Measurements from ENCODE around the gene GADD45A.

Gene GADD45A

DNA sequence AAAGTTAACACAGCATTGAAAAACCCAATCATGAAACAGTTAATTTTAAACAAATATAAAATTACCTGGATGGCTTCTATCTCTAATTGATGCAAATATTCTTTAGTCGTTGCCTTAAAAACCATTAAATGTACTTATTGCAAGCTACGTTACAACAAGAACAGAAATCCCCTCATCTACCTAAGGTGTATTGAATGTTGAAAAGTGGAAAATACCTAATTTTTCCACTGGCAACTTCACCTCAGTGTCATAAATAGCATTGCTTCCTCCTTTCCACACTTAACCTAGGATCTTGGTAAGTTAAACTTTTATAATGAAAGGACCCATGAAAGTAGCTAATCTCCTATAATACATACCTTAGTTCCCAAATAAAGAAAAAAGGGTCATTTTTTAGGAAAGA lies 5.4 kb downstream of the GADD45A start:
- no peak overlapping the region for H3K4me3 ChIP-seq (ENCODE audit: low read depth in 1 of 2, low read length in 2 of 2)
- no peaks in the 10 kb centered on the region for H3K9me3 ChIP-seq (ENCODE audit: low read length)
- H3K27ac ChIP-seq (ENCODE audit: low read depth, low read length) = no peak overlapping the region
- H3K4me1 ChIP-seq (ENCODE audit: insufficient read depth, low read length) = peaks cover 8% of the 10 kb centered on the region
- no peak overlapping the region for H3K9ac ChIP-seq (ENCODE audit: low read length)
- H3K36me3 ChIP-seq (ENCODE audit: insufficient read depth, low read length) = peaks cover 3% of the 10 kb centered on the region
- H3K27me3 ChIP-seq (ENCODE audit: control insufficient read depth in 1 of 2, insufficient read depth in 2 of 2, low read length in 2 of 2) = no peaks in the 10 kb centered on the region

DNA sequence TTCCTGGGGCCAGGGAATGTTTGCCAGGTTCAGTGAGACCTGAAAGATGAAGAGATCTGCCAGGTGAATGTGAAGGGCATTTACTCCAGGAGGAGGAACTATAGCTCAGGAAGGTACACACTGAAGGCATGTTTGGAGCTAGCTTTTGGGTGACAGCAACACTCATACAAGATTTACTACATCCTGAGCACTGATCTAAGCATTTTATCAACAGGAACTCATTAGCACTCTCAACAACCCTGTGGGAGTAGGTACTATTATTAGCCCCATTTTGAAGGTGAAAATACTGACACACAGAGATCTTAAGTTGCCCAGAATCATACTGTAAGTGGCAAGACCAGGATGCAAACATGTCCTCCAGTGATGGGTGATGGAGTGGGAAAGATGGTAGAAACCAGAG lies 6.7 kb downstream of the GADD45A start:
- Histone ChIP-seq H3K9me3 (ENCODE audit: low read length) (no peaks in the 10 kb centered on the region), H3K4me3 (ENCODE audit: low read depth in 1 of 2, low read length in 2 of 2) (no peak overlapping the region), H3K27ac (ENCODE audit: low read depth, low read length) (no peak overlapping the region), H3K9ac (ENCODE audit: low read length) (no peak overlapping the region), H3K4me1 (ENCODE audit: insufficient read depth, low read length) (peaks cover 6% of the 10 kb centered on the region), H3K27me3 (ENCODE audit: control insufficient read depth in 1 of 2, insufficient read depth in 2 of 2, low read length in 2 of 2) (no peaks in the 10 kb centered on the region), H3K36me3 (ENCODE audit: insufficient read depth, low read length) (peaks cover 3% of the 10 kb centered on the region)

DNA sequence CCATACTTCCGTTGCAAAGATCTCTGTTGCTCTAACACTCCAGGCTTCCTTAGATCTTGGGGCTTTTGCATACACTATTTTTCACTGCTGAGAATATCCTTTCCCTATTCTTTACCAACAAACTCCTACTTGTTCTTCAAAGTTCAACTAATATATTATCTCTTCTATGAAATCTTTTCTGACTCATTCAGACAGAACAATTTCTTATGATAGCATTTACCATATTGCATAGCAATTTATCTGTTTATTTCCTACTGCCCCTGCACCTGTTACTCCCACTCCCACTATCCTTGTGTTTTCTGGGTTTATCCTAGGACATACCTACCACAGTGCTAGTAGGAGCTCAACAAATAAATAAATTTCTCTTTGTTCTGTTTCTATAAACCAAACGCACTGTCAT lies 11.0 kb downstream of the GADD45A start:
- H3K36me3 ChIP-seq (ENCODE audit: insufficient read depth, low read length) = no peaks in the 10 kb centered on the region
- no peaks in the 10 kb centered on the region for H3K4me1 ChIP-seq (ENCODE audit: insufficient read depth, low read length)
- no peaks in the 10 kb centered on the region for H3K9me3 ChIP-seq (ENCODE audit: low read length)
- H3K9ac ChIP-seq (ENCODE audit: low read length) = no peak overlapping the region
- no peaks in the 10 kb centered on the region for H3K27me3 ChIP-seq (ENCODE audit: control insufficient read depth in 1 of 2, insufficient read depth in 2 of 2, low read length in 2 of 2)
- H3K27ac ChIP-seq (ENCODE audit: low read depth, low read length) = no peak overlapping the region
- H3K4me3 ChIP-seq (ENCODE audit: low read depth in 1 of 2, low read length in 2 of 2) = no peak overlapping the region

DNA sequence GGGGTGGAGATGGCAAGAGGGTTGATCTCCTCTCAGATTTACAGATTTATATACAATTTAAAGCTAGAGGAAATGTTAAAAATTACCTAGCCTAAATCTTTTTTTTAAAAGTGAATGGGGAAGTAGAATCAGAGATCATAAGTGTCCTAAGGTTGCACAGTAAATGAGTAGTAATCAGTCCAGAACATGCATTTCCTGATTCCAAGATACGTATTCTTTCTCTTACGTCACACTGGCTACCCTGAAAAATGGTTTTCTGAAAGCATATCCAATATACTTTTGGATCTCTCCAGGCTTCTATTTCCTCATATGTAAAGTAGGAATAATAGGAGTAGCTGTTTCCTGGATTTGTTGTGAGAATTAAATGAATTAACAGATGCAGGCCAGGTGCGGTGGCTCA lies 11.7 kb downstream of the GADD45A start:
- Histone ChIP-seq H3K9ac (ENCODE audit: low read length) (no peak overlapping the region), H3K4me1 (ENCODE audit: insufficient read depth, low read length) (no peaks in the 10 kb centered on the region), H3K4me3 (ENCODE audit: low read depth in 1 of 2, low read length in 2 of 2) (no peak overlapping the region), H3K9me3 (ENCODE audit: low read length) (no peaks in the 10 kb centered on the region), H3K36me3 (ENCODE audit: insufficient read depth, low read length) (no peaks in the 10 kb centered on the region), H3K27me3 (ENCODE audit: control insufficient read depth in 1 of 2, insufficient read depth in 2 of 2, low read length in 2 of 2) (no peaks in the 10 kb centered on the region), H3K27ac (ENCODE audit: low read depth, low read length) (no peak overlapping the region)

DNA sequence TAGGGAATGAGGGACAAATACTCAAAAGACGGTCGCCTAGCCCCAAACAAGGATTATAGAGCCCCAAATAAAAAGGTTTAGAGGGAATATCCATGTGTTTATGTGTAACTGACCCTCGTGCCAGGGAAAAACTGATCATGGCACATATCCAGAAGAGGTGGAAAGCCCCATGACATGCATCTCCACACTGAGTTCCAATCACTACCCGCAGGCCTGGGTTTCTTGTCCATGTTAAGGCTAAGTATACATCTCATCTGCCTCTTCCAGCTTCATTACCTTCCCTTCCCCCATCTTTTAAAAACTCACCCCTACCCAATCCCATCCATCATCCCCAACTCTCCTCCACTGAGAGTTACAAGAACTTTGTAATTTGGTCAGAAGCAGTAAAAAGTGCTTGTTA lies 15.2 kb downstream of the GADD45A start:
- no peaks in the 10 kb centered on the region for H3K9me3 ChIP-seq (ENCODE audit: low read length)
- no peak overlapping the region for H3K4me3 ChIP-seq (ENCODE audit: low read depth in 1 of 2, low read length in 2 of 2)
- peaks cover 13% of the 10 kb centered on the region for H3K36me3 ChIP-seq (ENCODE audit: insufficient read depth, low read length)
- no peaks in the 10 kb centered on the region for H3K27me3 ChIP-seq (ENCODE audit: control insufficient read depth in 1 of 2, insufficient read depth in 2 of 2, low read length in 2 of 2)
- H3K4me1 ChIP-seq (ENCODE audit: insufficient read depth, low read length) = no peaks in the 10 kb centered on the region
- H3K27ac ChIP-seq (ENCODE audit: low read depth, low read length) = no peak overlapping the region
- H3K9ac ChIP-seq (ENCODE audit: low read length) = no peak overlapping the region

DNA sequence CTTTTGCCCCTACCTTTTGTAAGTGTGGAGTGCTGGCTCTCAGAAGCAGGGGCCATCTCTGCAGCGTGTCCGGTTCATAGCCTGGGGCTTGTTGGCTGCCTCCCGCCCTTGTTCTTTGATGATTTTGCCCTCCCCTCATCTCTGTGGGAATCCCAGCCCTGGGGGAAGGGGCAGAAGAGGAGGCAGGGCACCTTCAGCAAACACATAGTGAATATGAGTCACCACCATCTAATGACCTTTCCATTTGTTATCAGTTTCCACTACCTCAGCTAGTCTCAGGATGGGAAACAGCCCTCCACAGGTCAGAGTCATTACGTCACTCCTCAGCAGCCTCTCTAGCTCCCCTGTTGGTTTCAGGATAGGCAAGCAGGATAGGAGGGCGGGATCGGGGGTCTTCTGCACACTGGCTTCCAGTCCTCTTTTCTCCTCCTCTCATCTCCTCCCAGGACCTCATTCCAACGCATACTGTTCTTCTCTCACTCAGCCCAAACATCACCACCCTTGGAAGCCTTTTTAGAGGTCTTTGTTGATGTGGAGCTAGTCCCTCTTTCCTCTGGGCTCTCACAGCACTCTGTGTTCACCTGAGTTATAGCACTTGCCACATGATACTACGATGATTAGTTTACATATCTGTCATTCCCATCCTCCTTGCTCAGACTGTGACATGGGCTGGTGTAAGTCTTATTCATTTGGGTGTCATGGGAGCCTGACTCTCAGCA lies 15.8 kb downstream of the GADD45A start:
- Histone ChIP-seq H3K9ac (ENCODE audit: low read length) (no peak overlapping the region), H3K27ac (ENCODE audit: low read depth, low read length) (no peak overlapping the region), H3K36me3 (ENCODE audit: insufficient read depth, low read length) (peaks cover 13% of the 10 kb centered on the region), H3K4me1 (ENCODE audit: insufficient read depth, low read length) (no peaks in the 10 kb centered on the region), H3K27me3 (ENCODE audit: control insufficient read depth in 1 of 2, insufficient read depth in 2 of 2, low read length in 2 of 2) (no peaks in the 10 kb centered on the region), H3K9me3 (ENCODE audit: low read length) (no peaks in the 10 kb centered on the region), H3K4me3 (ENCODE audit: low read depth in 1 of 2, low read length in 2 of 2) (no peak overlapping the region)

DNA sequence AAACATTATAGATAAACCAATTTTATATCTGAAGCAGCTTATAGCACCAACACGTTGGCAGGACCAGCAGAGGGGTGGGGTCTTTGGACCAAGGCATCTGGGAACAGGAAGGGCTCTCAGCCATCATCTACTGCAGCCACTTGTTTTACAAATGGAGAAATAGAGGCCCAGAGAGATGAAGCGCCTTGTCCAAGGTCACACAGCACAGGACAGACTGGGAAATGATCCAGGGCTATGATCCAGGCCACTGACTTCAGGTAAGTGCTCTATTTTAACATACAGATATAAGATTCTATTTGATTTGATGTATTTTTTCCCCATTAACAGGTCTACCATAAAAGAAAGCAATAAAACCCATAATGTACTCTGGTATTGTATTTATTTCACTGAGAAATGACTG lies 16.9 kb downstream of the GADD45A start:
- peaks cover 4% of the 10 kb centered on the region for H3K4me1 ChIP-seq (ENCODE audit: insufficient read depth, low read length)
- H3K27ac ChIP-seq (ENCODE audit: low read depth, low read length) = no peak overlapping the region
- peaks cover 13% of the 10 kb centered on the region for H3K36me3 ChIP-seq (ENCODE audit: insufficient read depth, low read length)
- no peak overlapping the region for H3K4me3 ChIP-seq (ENCODE audit: low read depth in 1 of 2, low read length in 2 of 2)
- H3K9me3 ChIP-seq (ENCODE audit: low read length) = no peaks in the 10 kb centered on the region
- no peaks in the 10 kb centered on the region for H3K27me3 ChIP-seq (ENCODE audit: control insufficient read depth in 1 of 2, insufficient read depth in 2 of 2, low read length in 2 of 2)
- no peak overlapping the region for H3K9ac ChIP-seq (ENCODE audit: low read length)

DNA sequence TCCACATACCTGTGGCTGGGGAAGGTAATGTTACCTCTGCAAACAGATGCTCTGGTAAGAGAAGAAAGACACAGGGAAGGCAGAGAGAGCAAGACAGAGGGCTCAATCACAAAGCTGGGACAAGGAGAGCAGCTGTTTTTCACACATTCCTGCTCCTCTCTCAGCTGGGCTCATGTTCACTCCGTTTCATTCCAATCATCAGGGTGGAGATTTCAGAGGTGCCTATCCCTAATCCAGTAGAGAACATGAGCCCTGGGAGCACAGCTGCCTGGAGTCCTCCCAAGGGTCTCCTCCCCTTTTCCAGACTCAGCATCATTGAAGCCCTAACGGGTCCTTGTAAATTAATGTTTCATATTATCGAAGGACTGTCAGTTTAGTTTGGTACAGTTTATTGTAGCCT lies 19.4 kb downstream of the GADD45A start:
- peaks cover 4% of the 10 kb centered on the region for H3K4me1 ChIP-seq (ENCODE audit: insufficient read depth, low read length)
- no peak overlapping the region for H3K27ac ChIP-seq (ENCODE audit: low read depth, low read length)
- no peaks in the 10 kb centered on the region for H3K9me3 ChIP-seq (ENCODE audit: low read length)
- H3K36me3 ChIP-seq (ENCODE audit: insufficient read depth, low read length) = peaks cover 13% of the 10 kb centered on the region
- H3K27me3 ChIP-seq (ENCODE audit: control insufficient read depth in 1 of 2, insufficient read depth in 2 of 2, low read length in 2 of 2) = no peaks in the 10 kb centered on the region
- no peak overlapping the region for H3K4me3 ChIP-seq (ENCODE audit: low read depth in 1 of 2, low read length in 2 of 2)
- H3K9ac ChIP-seq (ENCODE audit: low read length) = no peak overlapping the region

DNA sequence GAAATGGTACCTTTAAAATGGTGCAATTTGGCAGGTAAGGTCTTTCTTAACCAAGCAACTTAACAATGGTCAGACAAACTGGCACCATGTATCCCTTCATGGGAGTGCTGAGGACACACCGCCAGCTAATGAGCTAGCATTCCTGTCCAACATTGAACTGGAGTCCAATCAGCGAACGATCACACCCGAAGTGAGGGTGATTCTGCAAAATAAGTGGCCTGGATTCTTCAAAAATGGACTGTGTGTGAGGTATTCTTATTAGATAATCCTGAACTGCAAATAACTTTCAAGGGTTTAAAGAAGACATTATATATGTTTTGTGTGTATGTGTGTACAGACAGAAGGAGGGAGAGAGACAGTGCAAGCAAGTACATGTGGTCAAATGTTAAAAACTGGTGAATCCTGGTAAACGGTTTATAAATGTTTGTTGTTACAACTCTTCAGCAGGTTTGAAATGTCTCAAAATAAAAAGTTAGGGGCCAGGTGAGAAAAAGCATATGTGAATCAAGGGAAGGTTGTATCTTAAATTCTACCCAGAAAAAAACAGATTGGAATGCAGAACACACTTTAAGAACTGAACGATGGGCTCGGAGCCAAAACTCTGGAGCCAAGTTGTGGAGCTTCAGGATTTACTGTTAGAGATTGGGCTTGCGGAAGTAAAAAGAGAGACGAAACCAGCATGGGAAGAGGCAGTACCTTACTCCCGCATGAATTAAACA lies 20.9 kb downstream of the GADD45A start:
- Histone ChIP-seq H3K9me3 (ENCODE audit: low read length) (no peaks in the 10 kb centered on the region), H3K27me3 (ENCODE audit: control insufficient read depth in 1 of 2, insufficient read depth in 2 of 2, low read length in 2 of 2) (no peaks in the 10 kb centered on the region), H3K36me3 (ENCODE audit: insufficient read depth, low read length) (peaks cover 13% of the 10 kb centered on the region), H3K27ac (ENCODE audit: low read depth, low read length) (no peak overlapping the region), H3K9ac (ENCODE audit: low read length) (no peak overlapping the region), H3K4me1 (ENCODE audit: insufficient read depth, low read length) (peaks cover 4% of the 10 kb centered on the region), H3K4me3 (ENCODE audit: low read depth in 1 of 2, low read length in 2 of 2) (no peak overlapping the region)

DNA sequence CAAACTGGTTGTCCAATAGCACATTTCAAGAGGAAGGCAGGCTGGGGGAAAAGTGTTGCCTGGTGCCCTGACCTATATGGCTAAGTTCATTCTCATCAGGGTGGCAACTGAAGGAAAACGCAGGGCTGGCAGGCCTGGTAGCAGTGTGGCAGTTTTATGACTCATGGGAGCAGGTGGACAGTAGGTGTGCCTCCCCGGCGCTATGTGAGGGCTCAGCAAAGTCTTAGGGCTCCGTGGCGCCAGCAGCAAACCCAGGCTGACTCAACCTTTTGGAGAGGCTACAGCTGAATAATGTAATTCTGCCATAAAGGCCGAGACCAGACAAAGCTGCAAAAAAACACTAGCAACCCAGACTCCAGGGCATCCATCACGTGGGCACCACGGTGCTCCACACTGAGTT lies 23.6 kb downstream of the GADD45A start:
- peaks cover 11% of the 10 kb centered on the region for H3K4me1 ChIP-seq (ENCODE audit: insufficient read depth, low read length)

DNA sequence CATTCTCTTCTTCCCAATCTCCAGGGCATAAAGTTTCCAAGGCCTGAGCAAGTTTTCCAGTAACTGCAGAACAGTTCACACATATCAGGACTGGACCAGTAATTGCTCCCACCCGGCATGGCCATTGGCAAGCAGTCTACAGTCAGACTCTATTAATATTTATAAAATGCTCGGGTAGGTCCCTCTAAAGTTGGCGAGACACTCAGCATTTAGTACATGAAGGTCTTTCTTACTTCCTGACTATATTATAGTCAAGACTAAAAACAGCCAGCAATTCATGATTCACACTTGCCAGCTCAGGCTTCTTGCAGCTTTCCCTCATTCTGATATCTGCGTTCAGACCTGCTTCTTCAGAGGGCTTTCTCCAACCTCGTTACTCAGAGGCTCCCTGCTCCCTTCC lies 25.4 kb downstream of the GADD45A start:
- Histone ChIP-seq H3K9me3 (ENCODE audit: low read length) (no peaks in the 10 kb centered on the region), H3K4me1 (ENCODE audit: insufficient read depth, low read length) (peaks cover 14% of the 10 kb centered on the region), H3K36me3 (ENCODE audit: insufficient read depth, low read length) (no peaks in the 10 kb centered on the region), H3K27me3 (ENCODE audit: control insufficient read depth in 1 of 2, insufficient read depth in 2 of 2, low read length in 2 of 2) (no peaks in the 10 kb centered on the region), H3K9ac (ENCODE audit: low read length) (no peak overlapping the region), H3K27ac (ENCODE audit: low read depth, low read length) (no peak overlapping the region), H3K4me3 (ENCODE audit: low read depth in 1 of 2, low read length in 2 of 2) (no peak overlapping the region)

More for the DNA sequence above, 23.6 kb downstream of the GADD45A start:
- Histone ChIP-seq H3K27me3 (ENCODE audit: control insufficient read depth in 1 of 2, insufficient read depth in 2 of 2, low read length in 2 of 2) (no peaks in the 10 kb centered on the region), H3K36me3 (ENCODE audit: insufficient read depth, low read length) (peaks cover 11% of the 10 kb centered on the region), H3K4me3 (ENCODE audit: low read depth in 1 of 2, low read length in 2 of 2) (no peak overlapping the region), H3K27ac (ENCODE audit: low read depth, low read length) (no peak overlapping the region), H3K9ac (ENCODE audit: low read length) (no peak overlapping the region), H3K9me3 (ENCODE audit: low read length) (no peaks in the 10 kb centered on the region)
